HG02884 (cell line): Measurements from ENCODE around the gene TRIM66.
"Not testable (repeated sequence)": the region's sequence is repeated elsewhere in the genome, so short reads cannot be mapped to it uniquely, and the experiment has no call there.

Experiments used
- ATAC-seq: cut with Tn5 transposase; IDR thresholded peaks from one replicate; pipeline ENCODE4 v1.9.1; 2021; ENCODE audit warnings: mild to moderate bottlenecking, moderate library complexity; ENCODE audit not compliant: unreplicated experiment

The TRIM66 gene

DNA sequence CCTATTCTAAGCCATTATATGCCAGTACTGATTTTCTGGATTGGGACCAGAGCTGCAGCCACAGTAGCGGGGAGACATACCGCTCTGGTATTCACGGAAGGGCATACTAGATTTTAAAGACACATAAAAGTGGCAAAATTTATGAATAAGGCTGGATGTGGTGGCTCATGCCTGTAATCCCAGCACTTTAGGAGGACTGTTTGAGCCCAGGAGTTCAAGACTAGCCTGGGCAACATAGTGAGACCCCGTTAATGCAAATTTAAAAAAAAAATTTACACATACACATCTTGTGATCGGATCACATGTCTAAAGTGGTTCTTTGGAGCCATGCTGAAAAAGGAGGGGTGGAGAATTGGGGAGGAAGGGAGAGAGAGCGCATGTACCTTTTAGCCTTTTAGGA, 9.1 kb upstream of the TRIM66 start:
- ATAC-seq = no peak

DNA sequence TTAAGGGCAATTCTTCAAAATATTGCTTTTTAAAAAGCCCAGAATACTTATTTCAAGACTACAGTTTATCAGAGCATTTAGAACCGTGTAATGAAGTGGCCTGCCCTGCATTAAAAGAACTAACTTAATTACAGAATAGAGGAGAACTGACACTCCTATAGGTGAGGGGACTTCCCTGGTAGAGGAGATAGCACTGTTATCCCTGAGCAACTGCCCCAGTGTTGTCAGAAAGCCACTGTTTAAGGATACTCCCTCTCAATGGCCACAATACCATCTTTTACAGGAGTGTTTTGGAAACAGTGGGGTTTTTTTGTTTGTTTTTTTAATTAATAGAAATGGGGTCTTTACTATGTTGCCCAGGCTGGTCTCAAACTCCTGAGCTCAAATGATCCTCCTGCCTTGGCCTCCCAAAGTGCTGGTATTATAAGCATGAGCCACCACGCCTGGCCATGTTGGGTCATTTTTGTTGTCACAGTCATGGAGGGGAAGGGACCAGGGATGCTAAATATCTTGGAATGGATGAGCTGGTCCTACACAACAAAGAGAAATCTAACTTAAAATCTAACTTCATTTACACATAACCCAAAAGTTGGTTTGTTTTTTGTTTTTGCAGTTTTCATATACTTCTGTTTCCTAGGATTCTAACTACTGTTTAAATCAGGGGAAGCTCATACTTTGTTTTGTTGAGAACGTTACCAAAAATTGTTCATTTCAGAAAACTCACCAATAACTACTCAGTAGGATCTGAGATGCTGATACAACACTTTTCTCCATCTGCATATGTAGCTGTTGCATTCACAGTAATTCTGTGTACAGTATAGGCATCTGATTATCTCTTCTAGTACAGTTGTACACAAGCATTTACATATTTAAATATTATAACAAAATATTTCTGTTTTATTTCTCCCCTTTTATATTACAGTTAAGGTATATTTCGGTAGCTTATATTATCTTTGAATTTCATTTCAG, 8.2 kb upstream of the TRIM66 start:
- no peak for ATAC-seq

DNA sequence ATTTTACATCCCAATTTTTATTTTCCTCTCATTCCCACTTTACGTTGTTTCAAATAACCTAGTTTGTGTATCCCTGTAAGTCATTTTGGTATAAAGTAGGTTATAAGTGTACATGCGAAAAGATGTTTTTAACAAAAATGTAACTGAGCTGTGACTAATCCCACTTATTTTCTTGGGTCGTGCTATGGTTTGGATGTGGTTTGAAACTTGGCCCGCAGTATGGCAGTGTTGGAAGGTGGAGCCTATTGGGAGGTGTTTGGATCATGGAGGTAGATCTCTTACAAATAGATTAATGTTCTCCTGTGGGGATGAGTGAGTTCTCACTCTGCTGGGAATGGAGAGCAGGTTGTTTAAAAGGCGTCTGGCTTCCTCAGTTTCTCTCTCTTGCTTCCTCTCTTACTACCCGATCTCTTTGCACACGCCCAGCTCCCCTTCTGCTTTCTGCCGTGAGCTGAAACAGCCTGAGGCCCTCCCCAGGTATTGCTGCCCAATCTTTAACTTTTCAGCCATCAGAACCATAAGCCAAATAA, 7.3 kb upstream of the TRIM66 start:
- ATAC-seq = no peak

DNA sequence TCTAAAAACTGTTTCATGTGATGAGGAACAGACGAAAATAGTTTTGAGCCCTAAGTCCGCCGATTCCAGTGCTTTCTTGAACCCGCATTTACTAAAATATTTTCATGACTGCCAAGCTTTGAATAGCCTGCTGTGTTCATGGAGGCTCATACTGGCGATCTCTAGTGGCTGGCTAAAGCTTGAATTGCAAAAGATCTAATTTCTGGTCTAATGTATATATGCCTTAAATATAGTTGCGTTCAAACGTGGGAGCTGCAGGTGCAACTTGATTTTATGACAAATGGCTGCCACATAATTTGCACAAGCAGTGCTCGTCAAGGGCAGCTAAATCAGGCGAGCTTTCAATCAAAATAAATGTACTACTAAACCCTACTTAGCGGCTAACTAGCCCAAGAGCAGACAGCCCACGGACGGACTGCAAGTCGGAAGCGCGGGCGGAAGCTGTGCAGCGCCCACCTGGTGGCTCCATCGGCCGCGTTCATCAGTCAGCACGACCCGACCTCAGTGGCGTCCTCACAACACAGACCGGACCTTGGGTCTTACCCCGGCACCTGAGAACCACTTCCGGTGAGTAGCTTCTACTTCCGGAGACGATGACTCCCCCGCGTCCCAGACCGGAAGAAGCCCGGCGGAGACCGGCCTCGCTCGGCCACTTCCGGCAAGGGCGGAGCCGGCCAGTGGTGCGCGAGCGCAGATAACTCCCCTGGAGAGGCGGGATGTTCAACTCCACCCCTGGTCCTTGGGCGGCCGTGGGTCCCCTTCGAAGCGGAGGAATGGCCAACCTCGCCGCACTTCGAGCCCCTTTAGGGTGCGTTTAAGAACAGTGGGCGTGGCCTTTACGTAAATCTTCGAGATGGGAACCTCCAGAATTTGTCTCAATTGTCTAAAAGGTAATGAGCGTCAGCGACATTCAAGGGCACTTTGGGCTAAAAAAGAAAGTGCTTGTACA, 6.2 kb upstream of the TRIM66 start:
- peak; percentile 87 for ATAC-seq

DNA sequence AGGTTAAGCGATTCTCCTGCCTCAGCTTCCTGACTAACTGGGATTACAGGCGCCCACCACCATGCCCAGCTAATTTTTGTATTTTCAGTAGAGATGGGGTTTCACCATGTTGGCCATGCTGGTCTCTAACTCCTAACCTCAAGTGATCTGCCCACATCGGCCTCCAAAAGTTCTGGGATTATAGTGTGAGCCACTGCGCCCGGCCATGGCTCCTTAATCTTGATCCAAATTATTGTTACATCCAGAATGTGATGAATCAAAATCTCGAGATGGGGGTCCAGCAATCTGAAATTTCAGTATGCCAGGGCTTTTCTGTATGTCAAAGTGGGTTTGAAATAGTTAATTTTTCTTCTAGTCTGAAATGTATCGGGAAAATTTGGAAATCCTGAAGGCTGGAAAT, 3.9 kb upstream of the TRIM66 start:
- no peak for ATAC-seq

DNA sequence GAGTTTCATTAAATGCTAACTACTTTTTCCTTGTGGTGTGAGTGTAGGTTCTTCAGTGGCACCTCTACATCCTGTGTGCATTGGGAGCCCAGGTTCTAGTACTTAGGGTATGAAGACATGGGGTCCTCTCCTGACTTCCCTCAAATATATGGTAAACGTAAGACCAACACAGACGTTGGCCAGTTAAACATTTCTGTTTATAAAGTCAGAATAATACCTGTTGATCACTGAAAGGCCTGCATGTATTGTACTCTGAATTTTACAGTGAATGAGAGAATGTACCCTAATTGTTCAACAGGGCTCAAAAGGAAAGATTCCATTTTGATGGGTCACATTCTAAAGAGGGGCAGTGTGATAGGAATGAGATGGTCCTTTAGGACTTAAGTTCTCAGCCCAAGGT, 3.4 kb upstream of the TRIM66 start:
- no peak for ATAC-seq

DNA sequence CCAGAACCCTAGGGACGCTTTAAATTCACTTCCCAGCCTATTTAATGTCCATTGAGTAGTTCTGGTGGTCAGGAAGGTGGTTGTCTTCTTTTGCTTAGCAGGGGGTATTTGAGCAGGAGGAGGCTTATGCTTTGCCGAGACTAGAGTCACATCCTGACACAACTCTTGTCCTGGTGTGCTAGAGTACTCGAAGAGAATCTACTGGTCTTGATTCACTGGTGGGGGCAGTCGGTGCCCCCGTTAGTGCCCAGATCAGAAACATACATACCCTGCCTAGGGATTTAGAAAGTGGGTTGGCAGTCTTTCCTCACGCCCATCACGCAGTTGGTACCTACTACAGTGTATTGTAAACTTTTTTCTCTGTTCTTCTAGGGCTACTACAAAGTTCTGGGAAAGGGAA, 2.8 kb upstream of the TRIM66 start:
- no peak for ATAC-seq

DNA sequence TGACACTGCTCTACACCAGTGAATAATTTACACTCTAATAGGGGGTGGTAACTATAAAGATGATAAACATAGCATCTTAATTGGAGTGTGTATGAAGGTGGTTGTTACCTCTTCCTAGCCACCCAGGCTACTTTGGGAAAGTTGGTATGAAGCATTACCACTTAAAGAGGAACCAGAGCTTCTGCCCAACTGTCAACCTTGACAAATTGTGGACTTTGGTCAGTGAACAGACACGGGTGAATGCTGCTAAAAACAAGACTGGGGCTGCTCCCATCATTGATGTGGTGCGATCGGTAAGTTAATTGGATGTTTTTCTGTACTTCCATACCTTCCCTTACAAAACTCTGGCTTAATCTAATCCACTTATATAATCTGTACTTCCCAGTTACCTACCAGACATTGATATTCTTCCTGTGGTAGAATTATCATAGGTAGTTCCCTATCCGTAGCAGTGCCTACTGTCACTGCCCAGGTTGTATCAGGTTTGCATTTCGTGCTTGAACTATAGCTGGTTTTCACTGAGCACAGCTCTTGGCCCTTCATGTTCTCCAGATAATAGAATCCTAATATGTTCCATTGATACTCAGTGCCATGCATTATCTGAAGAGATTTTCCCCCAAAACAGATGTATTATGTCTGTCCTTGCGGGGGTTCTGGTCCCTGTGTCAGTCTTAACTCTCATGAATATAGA, 2.3 kb upstream of the TRIM66 start:
- ATAC-seq = no peak

DNA sequence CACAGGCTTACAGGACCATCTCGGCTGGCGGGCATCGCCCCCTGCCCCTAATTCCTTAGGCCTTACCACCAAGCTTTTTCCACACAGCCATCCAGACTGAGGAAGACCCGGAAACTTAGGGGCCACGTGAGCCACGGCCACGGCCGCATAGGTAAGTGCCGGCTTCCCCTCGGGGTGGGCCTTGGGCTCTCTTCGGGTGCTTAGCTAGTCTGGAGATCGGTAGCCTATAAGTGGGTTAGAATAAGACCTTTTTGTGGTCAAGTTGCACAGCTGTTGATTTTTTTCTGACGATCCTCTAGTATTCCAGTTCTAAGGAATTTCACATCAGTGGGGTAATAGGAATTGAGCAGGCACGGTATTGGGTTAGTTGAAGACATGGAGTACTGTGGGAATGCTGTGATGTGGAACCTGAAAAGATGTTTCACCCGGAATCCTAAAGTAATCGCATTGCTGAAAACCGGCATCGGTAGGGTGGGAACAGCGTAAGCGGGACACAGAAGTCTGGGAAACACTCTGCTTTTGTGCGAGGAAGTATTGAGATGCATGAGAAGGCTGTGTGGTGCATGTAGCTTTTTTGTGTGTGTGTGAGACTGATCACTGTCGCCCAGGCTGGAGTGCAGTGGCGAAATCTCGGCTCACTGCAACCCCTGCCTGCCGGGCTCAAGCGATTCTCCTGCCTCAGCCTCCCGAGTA, 796 bp upstream of the TRIM66 start:
- ATAC-seq = peak; percentile 9

DNA sequence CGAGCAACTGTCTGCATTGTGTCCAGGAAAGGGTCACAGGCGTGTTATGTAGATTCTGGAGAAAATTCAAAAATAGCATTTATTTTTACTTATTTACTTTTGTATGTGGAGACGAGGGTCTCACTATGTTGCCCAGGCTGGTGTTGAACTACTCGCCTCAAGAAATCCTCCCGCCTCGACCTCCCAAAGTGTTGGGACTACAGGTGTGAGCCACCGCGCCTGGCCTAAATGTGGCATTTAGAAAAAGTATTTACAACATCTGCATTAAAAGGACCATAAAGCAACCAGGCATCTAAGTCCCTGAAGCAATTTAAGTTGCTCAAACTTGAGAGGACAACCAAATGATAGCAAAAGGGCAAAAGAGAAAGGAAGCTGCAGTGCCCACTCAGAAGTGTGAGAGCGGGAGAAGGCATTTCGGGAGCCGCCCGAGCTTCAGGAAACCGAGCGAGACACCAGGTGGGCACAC, 595 bp downstream of the TRIM66 start:
- ATAC-seq = no peak

DNA sequence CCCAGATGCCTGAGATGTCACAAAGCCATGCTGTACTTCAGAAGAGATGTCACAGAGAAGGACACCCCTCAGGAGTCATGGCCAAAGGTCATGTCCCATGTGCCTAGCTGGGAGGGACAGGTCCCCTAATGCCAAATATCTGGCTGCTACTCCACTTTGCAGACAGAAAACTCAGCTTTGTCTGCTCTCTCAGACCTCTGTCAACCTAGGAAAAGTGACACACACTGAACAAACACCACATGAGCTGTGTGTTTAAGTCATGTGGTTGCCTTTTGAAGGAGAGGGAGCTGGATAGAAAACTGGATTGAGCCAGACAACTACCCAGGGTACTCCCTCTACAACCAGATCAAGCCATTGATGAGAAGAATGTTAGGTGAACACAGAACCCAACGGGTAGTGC, 3.5 kb downstream of the TRIM66 start:
- no peak for ATAC-seq

DNA sequence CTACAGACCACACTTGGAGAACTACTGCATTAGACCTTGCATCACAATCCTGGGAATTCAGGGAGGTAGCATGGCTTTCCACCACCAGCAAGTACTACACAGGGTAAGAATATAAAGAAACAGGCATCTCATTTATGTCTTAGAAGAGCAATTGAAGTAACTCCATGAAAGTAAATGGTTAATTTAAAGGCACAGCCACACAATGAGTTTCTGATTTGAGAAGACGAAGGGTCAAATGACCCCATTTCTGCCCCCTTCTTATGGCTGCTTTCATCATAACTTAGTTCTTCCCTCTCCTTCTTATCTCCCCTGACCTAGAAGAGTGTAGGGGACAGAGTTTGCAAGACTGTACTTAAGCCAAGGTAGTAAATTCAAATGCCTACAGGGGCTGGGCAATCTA, 6.0 kb downstream of the TRIM66 start:
- ATAC-seq = no peak

DNA sequence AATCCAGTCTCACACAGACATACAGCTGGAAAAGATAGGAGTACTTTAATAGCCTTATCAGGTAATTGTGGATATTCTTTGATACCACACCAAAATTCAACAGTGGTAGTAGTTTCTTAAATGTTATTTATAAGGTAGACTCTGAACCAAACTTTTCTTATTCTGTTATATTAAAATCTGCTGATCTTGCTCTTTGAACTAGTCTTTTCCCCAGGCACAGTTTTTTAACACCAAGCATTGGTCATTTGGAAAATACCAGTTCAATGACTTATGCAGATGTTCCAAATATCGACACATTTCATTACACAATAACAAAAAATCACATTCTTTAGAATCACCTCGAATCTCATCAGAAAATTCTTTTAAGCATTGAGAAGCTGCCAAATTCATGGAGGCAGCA, 7.6 kb downstream of the TRIM66 start:
- no peak for ATAC-seq

DNA sequence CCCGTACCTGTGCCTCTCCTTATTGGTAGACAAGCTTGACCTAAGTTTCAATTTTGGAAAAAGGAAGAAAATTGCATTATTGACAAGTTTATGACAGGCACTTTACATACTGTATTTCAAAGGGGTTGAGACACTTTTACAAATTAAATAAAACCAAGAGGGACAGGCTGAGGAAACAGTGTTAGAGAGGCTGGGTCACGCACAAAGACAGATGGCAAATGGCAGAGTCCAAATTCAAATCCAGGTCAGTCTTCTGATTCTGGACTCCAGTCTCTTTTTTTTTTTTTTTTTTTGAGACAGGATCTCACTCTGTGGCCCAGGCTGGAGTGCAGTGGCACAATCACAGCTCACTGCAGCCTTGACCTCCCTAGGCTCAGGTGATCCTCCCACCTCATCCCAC, 10.1 kb downstream of the TRIM66 start:
- no peak for ATAC-seq

DNA sequence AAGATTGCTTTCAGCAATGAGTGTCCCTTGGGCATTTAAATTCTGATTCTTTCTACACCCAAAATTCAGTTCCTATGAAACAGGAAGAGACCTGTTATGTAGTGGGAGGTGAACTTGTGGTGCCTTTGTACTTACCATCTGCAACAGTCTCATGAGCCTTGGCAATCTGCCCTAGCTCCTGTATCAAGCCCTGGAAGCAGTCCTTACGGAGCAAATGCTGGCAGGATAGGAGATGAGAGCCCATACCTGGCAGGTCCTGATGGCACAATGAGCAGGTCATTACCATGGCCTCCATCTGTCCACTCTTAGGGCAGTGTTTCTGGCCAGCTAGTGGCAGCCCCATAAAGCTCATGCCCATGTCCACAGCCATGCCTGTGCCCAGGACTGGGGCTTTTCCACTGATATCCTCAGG, 10.8 kb downstream of the TRIM66 start:
- no peak for ATAC-seq

DNA sequence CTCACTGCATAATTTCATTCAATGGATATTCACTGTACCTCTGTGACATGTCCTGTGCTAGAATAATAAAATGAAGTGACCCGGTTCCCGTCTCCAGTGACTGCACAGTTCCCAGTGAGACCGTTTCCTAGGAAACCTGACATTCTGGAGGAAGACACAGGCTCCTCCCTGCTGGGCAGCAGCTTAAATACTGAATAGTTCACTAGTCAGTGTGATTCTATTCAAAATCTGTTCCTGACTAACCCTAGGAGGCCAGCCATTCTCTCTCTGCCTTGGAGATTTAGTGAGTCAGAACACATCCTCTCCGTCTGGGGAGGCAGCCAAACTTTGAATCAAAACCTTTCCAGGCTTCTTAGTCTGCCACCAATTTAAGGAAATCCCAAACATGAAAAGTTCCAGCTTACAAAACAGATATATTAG, 11.3 kb downstream of the TRIM66 start:
- ATAC-seq = no peak

DNA sequence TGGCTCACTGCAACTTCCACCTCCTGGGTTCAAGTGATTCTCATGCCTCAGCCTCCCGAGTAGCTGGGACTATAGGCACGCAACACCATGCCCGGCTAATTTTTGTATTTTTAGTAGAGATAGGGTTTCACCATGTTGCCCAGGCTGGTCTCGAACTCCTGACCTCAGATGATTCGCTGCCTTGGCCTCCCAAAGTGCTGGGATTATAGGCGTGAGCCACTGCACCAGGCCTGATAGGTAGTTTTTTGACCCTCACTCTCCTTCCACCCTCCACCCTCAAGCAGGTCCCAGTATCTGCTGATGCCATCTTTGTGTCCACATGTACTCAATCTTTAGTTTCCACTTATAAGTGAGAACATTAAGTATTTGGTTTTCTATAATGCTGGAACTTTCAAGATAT, 12.4 kb downstream of the TRIM66 start:
- ATAC-seq = not testable (repeated sequence)

DNA sequence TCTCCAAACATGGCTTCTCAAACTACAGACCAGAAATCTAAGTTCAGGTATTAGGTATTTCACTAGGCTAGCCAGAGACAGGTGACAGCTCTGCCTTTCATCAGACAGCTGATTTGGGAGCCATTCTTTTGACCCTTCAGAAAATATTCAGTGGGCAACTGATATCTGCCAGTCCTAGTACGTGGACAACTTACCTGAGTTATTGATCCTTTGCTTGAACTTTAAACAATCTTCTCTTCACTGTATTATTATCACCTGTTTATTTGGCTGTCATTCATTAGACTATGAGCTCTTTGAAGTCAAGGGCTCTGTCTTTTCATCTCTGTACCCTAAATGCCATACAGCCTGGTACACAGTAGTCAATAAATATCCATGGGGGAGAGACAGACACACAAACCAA, 17.2 kb downstream of the TRIM66 start:
- ATAC-seq = no peak

DNA sequence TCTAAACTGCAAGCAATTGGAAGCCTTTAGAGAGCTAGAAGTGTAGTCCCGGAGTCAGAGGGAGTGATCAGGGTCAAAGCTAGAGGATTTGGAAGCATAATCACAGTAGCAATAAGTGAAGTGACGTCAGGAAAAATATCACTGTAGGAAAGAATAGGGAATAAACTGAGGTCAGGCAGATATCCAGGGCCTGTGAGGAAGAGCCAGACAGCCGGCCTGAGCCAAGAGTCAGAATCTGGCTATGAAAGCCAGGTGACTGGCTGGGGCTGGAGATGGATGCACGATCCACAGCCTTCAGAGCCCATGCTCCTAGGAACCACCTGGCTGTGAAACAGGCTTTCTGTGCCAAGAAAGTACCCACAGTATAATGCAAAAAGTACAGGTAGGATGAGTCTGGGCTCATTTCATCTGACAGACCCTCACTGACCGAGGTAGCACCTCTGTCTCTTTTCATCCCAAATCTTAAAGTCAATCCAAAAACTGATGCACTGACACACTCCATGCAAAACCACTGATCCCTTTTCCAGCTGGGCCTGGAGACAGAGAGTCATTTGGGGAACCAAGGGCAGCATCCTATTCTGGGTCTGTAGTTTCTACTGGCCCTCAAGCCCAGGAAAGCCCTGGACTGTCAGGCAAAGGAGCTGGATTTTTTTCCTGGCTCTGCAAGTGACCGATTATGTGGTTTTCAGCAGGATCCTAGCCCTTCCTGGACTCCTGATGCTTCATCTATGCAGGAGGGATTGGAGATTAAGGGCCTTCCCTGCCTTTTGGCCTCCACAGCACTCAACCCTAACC, 21.3 kb downstream of the TRIM66 start:
- ATAC-seq = no peak
